GM18498 (cell line): ENCODE measurements around the gene HPCAL1.

ENCODE experiments used
- ATAC-seq: cut with Tn5 transposase; IDR thresholded peaks from one replicate; pipeline ENCODE4 v1.9.1; 2021; ENCODE audit warnings: mild to moderate bottlenecking, moderate library complexity; ENCODE audit not compliant: unreplicated experiment

HPCAL1 gene

GRCh38 chr2:10269291-10269690 is 33.4 kb upstream of the HPCAL1 start:
- no peak for ATAC-seq

- no peak for ATAC-seq
Observed at GRCh38 chr2:10269711-10270610, 32.7 kb upstream of the HPCAL1 start.

GRCh38 chr2:10271509-10271908 is 31.2 kb upstream of the HPCAL1 start:
- ATAC-seq = no peak

GRCh38 chr2:10271946-10272345 is 30.8 kb upstream of the HPCAL1 start:
- ATAC-seq = no peak

- ATAC-seq = no peak
Observed at GRCh38 chr2:10272464-10272863, 30.2 kb upstream of the HPCAL1 start.

- no peak for ATAC-seq
Observed at GRCh38 chr2:10273215-10274175, 29.2 kb upstream of the HPCAL1 start.

GRCh38 chr2:10274376-10274775 is 28.3 kb upstream of the HPCAL1 start:
- ATAC-seq = no peak

- no peak for ATAC-seq
Observed at GRCh38 chr2:10274983-10275802, 27.5 kb upstream of the HPCAL1 start.

- ATAC-seq = no peak
Observed at GRCh38 chr2:10276481-10277292, 26.0 kb upstream of the HPCAL1 start.

- ATAC-seq = no peak
Observed at GRCh38 chr2:10277293-10278028, 25.2 kb upstream of the HPCAL1 start.

- no peak for ATAC-seq
Observed at GRCh38 chr2:10278029-10278762, 24.5 kb upstream of the HPCAL1 start.

- ATAC-seq = no peak
Observed at GRCh38 chr2:10278763-10279471, 23.8 kb upstream of the HPCAL1 start.

- no peak for ATAC-seq
Observed at GRCh38 chr2:10279472-10279870, 23.2 kb upstream of the HPCAL1 start.

GRCh38 chr2:10279946-10280463 is 22.7 kb upstream of the HPCAL1 start:
- no peak for ATAC-seq

GRCh38 chr2:10281891-10282290 is 20.8 kb upstream of the HPCAL1 start:
- no peak for ATAC-seq

- no peak for ATAC-seq
Observed at GRCh38 chr2:10282611-10283105, 20.0 kb upstream of the HPCAL1 start.
